Muscle of arm (tissue), 12 donors: ENCODE measurements around the gene CPVL. TPM values are rescaled to one million over a fixed set of nuclear protein-coding genes. Genes with fewer than 3 reads are reported as not detected.
"Not testable (repeated sequence)": the region's sequence is repeated elsewhere in the genome, so short reads cannot be mapped to it uniquely, and the experiment has no call there.

Source experiments
- DNase-seq: peaks from one replicate; pipeline ENCODE4 v3.0.0-alpha.2; 2013
- polyA plus RNA-seq, 12 donors: library from polyadenylated mRNA; unstranded; fragments of 120-200 nt; gene quantifications; one replicate each; pipeline ENCODE4 v1.2.1, GENCODE V29; 2013; ENCODE audit not compliant: insufficient read length in 12 of 12

CPVL gene
- polyA plus RNA-seq, 12 donors = 17.0 to 53.2 (median 28.4) TPM; not detected in 1

GRCh38 chr7:29095631-29096445, 50.5 kb downstream of the CPVL start:
- DNase-seq = no peak

GRCh38 chr7:29093091-29093490, 53.2 kb downstream of the CPVL start:
- DNase-seq = not testable (repeated sequence)

DNA sequence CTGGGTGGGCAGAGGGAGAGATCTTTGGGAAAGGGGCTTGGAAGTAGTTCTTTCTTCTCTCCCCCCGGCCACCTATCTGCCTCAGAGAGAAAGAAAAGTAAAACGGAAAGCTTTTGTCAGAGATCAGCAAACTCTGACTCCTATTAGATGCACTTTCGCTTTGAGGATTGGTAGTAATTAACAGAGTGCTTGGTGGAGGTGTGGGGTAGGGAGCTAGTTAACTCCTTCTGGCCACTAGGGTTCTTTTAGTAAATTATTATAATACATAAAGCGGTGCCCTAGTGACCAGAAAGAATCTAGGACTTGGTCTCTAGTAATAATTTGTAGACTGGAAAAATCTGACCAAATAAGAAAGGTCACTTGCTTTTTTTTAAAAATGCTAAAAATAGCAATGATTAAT, 54.6 kb downstream of the CPVL start:
- DNase-seq = no peak

DNA sequence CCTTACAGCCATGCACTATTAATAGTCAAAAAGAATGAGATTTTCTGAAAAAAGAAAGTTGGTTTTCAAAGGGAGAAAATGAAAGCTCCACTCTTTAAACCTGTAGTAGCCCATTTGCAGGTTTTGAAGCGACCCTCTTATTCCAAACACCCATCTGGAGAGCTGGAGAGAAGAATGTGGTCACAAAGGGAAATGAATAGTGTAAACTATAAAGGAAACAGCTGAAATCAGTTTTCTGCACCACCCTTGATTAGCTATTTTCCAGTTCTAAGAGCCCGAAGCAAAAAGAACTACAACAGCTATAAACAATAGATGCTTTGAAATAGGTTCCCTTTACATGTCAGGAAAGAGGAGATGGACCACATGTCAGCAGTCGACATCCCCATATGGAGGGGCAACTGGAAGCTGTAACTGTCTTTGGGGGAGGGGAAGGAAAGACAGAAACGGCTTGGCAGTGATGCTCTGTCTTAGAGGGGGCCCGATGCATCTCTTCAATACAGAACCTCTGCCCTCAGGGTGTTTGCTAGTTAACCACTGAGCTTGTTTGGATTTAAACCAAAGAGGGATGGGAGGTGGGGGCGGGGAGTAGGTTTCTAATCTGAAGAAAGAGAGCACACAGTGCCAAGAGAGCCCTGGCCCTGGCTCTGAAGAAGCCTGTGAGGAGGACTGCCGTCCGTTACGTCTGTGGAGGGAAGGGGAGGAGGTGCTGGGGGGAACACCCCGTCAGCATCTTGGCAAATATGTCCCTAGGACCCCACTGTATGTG, 55.3 kb downstream of the CPVL start:
- DNase-seq = peak; percentile 36

DNA sequence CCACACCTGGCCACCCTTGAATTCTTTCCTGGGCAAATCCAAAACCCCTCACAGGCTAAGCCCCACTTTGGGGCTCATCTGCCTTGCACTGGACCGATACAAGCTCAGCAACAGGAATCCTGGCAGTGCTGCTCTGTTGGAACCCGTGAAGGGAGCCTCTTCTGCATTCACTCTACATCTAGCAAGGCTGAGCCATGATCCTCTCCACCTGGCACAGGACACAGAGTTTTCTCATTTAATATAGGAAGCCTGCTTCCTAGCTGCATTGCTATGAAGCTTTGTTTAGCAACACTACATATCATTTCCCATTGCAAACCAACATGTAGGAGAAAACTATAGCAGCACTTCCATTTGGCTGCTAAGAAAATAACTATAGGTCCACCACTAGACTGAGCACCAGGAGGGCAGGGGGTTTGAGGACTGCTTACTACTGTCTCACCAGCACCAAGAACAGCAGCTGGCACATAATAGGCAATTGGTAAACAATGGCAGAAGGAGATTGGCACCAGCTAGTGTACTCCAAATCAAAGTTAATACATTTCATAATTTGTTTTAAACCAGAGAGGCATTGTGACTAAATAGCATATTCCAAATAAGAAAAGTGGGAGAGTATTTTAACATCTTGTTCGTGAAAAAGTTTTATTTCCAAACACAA, 56.1 kb downstream of the CPVL start:
- DNase-seq = no peak

GRCh38 chr7:29087840-29088170, 58.5 kb downstream of the CPVL start:
- no peak for DNase-seq

- DNase-seq = no peak
Observed at GRCh38 chr7:29086545-29086944, 59.8 kb downstream of the CPVL start.

GRCh38 chr7:29084832-29085231, 61.5 kb downstream of the CPVL start:
- no peak for DNase-seq

DNA sequence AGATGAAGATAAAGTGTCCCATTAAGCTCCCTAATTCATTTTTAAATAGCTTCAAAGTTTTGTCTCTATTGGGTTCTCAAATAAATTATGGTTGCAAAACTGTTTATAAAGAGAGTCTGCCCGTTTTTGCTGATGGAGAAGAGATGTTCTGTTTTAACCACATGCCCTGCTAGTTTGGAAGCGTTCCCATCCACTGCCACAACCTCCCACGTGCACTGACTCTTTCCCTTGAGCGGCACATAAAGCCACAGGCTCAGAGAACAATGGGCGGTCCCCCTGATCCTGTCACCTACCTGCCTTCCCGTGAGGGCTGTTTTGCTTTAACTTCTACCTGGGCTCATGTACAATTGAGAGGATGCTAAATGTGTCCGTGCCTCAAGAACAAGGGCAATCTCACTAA, 65.5 kb downstream of the CPVL start:
- no peak for DNase-seq

GRCh38 chr7:29078311-29079260, 67.8 kb downstream of the CPVL start:
- no peak for DNase-seq

DNA sequence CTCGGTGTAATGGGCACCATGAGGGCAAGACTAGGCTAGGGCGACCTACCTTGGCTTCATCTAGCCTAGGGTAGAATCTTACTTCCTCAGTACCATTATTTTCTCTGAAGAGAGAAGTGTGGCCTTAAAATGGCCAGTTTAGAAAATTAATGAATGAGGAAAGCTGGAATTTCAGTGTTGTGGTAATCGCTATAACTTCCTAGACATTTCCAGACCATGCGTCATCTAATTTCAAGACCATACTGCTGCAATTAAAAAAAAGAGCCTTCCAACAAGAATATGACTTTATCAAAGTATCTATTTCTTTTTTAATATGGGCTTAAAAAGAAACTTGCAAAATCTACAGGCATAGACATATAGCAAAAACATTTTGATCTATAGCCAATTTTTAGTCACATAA, 68.5 kb downstream of the CPVL start:
- DNase-seq = no peak

GRCh38 chr7:29077176-29077575, 69.2 kb downstream of the CPVL start:
- no peak for DNase-seq

GRCh38 chr7:29076631-29077030, 69.7 kb downstream of the CPVL start:
- peak; percentile 31 for DNase-seq

DNA sequence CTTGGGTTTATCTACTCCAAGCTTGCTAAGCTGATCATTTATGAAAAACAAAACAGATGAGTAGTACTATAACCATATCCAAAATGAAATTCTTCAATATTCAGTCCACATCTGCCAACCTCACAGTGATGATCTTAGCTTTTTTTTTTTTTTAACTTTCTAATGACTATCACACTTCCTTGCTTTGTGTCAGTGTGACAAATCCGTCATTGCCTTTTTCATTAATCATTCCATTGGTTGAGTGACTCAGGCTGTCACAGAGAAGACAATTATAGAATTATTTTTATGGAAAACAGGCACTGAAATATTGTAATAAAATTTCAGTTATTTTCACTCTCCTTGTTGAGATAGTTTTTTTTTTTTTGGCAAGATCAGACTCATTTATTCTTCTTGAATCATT, 70.7 kb downstream of the CPVL start:
- DNase-seq = no peak

- DNase-seq = no peak
Observed at GRCh38 chr7:29071203-29071874, 75.0 kb downstream of the CPVL start.

- no peak for DNase-seq
Observed at GRCh38 chr7:29066641-29067040, 79.7 kb downstream of the CPVL start.

DNA sequence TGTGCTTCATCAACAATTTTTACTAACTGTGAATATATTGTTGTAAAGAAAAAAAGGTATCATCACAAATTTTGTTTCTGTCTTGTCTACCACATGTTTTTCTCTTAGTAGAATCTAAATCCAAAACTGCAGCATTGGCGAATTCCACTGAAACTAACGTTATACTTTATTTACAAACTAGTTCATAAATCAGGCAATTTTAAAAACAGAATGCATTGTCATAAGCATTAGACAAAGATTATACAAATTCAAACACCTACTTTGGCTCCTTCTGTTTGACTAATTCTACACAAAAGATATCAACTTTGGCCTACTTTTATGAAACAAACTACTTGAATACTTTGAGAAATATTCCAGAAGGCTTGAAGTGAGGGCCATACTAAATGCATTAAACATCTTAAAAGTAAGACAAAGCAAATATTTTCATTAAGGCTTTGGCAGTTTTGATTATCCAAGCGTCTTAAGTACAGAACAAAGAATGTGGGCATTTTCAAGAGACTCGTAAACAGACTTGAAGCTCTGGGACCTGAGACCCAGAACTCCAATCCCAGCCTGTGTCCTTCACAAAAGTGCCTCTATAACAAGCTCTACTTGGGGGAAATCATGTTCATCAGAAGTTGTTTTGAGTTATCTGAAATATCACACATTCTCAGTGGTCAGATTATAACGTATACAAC, 81.0 kb downstream of the CPVL start:
- DNase-seq = no peak

DNA sequence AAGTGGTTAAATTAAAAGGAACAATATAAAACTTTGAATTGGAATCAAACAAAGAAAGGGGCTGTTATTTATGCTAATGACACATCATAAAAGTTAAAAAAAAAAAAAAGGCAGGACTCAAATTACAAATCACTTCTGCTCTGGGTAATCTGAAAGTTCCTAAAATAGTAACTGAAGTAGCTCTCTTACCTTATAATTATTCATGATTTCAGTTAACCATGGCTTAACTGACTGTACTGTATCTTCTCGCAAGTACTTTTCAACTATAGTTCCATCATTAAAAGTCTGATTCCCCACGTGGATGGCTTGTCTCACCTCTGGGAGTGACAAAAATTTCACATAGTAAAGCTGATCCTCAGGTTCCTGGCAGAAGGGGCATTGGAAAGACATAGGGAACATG, 82.5 kb downstream of the CPVL start:
- no peak for DNase-seq

GRCh38 chr7:29063236-29063635, 83.1 kb downstream of the CPVL start:
- no peak for DNase-seq

- no peak for DNase-seq
Observed at GRCh38 chr7:29053105-29053872, 93.0 kb downstream of the CPVL start.
